ENCODE measurements around the gene AQP6. TPM values are rescaled to one million over a fixed set of nuclear protein-coding genes. Genes with fewer than 3 reads are reported as not detected.

Gene AQP6
- total RNA-seq, 2 experiments from 2014 or later, result not detected

- H3K4me1 ChIP-seq (ENCODE audit: insufficient read depth, low read length, poor library complexity, severe bottlenecking), result no peaks in the 10 kb centered on the region
- H3K9me2 ChIP-seq (ENCODE audit: insufficient read depth, low read length), result no peaks in the 10 kb centered on the region
- intact Hi-C loops (cut with micrococcal nuclease; ENCODE audit: unreplicated experiment), result no loop called here
- no peak overlapping the region for H3K4me3 ChIP-seq (ENCODE audit: low read depth, low read length, poor library complexity, severe bottlenecking)
- H2AFZ ChIP-seq (ENCODE audit: low read length), result no peak overlapping the region
- TF ChIP-seq EZH2phosphoT487 (IDR thresholded peaks at IDR 0.05; ENCODE audit: borderline replicate concordance, low read depth, low read length) (no peak), CTCF (conservative IDR thresholded peaks at IDR 0.05; ENCODE audit: low read length) (no peak)
- POLR2A ChIA-PET, result interaction anchor here (0.6 kb wide), 1 partner anchor 1107 kb away, joined by 3 read pairs; no protein-coding TSS in a partner anchor
- DNase-seq (ENCODE audit: low spot score), result no peak
- H3K9me3 ChIP-seq (ENCODE audit: low read length), result no peaks in the 10 kb centered on the region
- H3K36me3 ChIP-seq (ENCODE audit: insufficient read depth, low read length), result no peaks in the 10 kb centered on the region
- no peak overlapping the region for H3K4me2 ChIP-seq (ENCODE audit: low read length)
- no peak overlapping the region for H3K27ac ChIP-seq (ENCODE audit: low read depth, low read length, poor library complexity, severe bottlenecking)
- H3K79me2 ChIP-seq (ENCODE audit: insufficient read depth, low read depth, low read length), result no peaks in the 10 kb centered on the region
- CTCF ChIA-PET (ENCODE audit: unreplicated experiment), result no interaction called here
- H4K20me1 ChIP-seq (ENCODE audit: insufficient read depth, low read length), result no peaks in the 10 kb centered on the region
- no TSS peak for BruUV-seq (replicated peaks)
Measured at GRCh38 chr12:49925433-49926204, 47.1 kb upstream of the AQP6 start.

- no peaks in the 10 kb centered on the region for H3K4me1 ChIP-seq (ENCODE audit: insufficient read depth, low read length, poor library complexity, severe bottlenecking)
- H3K36me3 ChIP-seq (ENCODE audit: insufficient read depth, low read length), result no peaks in the 10 kb centered on the region
- no peak overlapping the region for H3K4me3 ChIP-seq (ENCODE audit: low read depth, low read length, poor library complexity, severe bottlenecking)
- no peak overlapping the region for H3K27ac ChIP-seq (ENCODE audit: low read depth, low read length, poor library complexity, severe bottlenecking)
- no peak for DNase-seq (ENCODE audit: low spot score)
- H3K4me2 ChIP-seq (ENCODE audit: low read length), result no peak overlapping the region
- no peaks in the 10 kb centered on the region for H3K79me2 ChIP-seq (ENCODE audit: insufficient read depth, low read depth, low read length)
- no peak for TF ChIP-seq CTCF (conservative IDR thresholded peaks at IDR 0.05; ENCODE audit: low read length)
- no peak for TF ChIP-seq EZH2phosphoT487 (IDR thresholded peaks at IDR 0.05; ENCODE audit: borderline replicate concordance, low read depth, low read length)
- H4K20me1 ChIP-seq (ENCODE audit: insufficient read depth, low read length), result no peaks in the 10 kb centered on the region
- CTCF ChIA-PET (ENCODE audit: unreplicated experiment), result no interaction called here
- POLR2A ChIA-PET, result interaction anchor here (1.1 kb wide), 1 partner anchor 21 kb away, joined by 5 read pairs; no protein-coding TSS in a partner anchor
- no peak overlapping the region for H2AFZ ChIP-seq (ENCODE audit: low read length)
- no TSS peak for BruUV-seq (replicated peaks)
- no peaks in the 10 kb centered on the region for H3K9me3 ChIP-seq (ENCODE audit: low read length)
- intact Hi-C loops (cut with micrococcal nuclease; ENCODE audit: unreplicated experiment), result no loop called here
- no peaks in the 10 kb centered on the region for H3K9me2 ChIP-seq (ENCODE audit: insufficient read depth, low read length)
Measured at GRCh38 chr12:49928471-49928870, 44.3 kb upstream of the AQP6 start.

- Histone ChIP-seq H3K9me2 (ENCODE audit: insufficient read depth, low read length) (no peaks in the 10 kb centered on the region), H3K79me2 (ENCODE audit: insufficient read depth, low read depth, low read length) (no peaks in the 10 kb centered on the region), H2AFZ (ENCODE audit: low read length) (no peak overlapping the region), H3K36me3 (ENCODE audit: insufficient read depth, low read length) (no peaks in the 10 kb centered on the region), H3K4me2 (ENCODE audit: low read length) (no peak overlapping the region), H3K9me3 (ENCODE audit: low read length) (no peaks in the 10 kb centered on the region), H3K4me1 (ENCODE audit: insufficient read depth, low read length, poor library complexity, severe bottlenecking) (no peaks in the 10 kb centered on the region), H3K4me3 (ENCODE audit: low read depth, low read length, poor library complexity, severe bottlenecking) (no peak overlapping the region), H3K27ac (ENCODE audit: low read depth, low read length, poor library complexity, severe bottlenecking) (no peak overlapping the region), H4K20me1 (ENCODE audit: insufficient read depth, low read length) (no peaks in the 10 kb centered on the region)
- CTCF ChIA-PET (ENCODE audit: unreplicated experiment), result no interaction called here
- BruUV-seq (replicated peaks), result no TSS peak
- POLR2A ChIA-PET, result no interaction called here
- intact Hi-C loops (cut with micrococcal nuclease; ENCODE audit: unreplicated experiment), result no loop called here
- DNase-seq (ENCODE audit: low spot score), result no peak
- no peak for TF ChIP-seq CTCF (conservative IDR thresholded peaks at IDR 0.05; ENCODE audit: low read length)
- TF ChIP-seq EZH2phosphoT487 (IDR thresholded peaks at IDR 0.05; ENCODE audit: borderline replicate concordance, low read depth, low read length), result no peak
Measured at GRCh38 chr12:49929581-49929980, 43.2 kb upstream of the AQP6 start.

Data from OCI-LY7 (cell line).